ENCODE results near the gene DNAAF9. TPM values are rescaled to one million over a fixed set of nuclear protein-coding genes. Genes with fewer than 3 reads are reported as not detected.

Gene DNAAF9
- total RNA-seq, 1 donor from 2014 or later, result 4.5 TPM

GRCh38 chr20:3378138-3378537 is 29.3 kb downstream of the DNAAF9 start:
- H3K36me3 Mint-ChIP-seq (ENCODE audit: low read depth), result peaks cover 47% of the 10 kb centered on the region
- POLR2A ChIA-PET, result no interaction called here
- CTCF ChIA-PET, result no interaction called here

GRCh38 chr20:3377644-3378043 is 29.8 kb downstream of the DNAAF9 start:
- intact Hi-C loops (cut with micrococcal nuclease), result no loop called here
- TF ChIP-seq CTCF (IDR thresholded peaks at IDR 0.05), result no peak
- ATAC-seq (ENCODE audit: low read depth) (no peak), DNase-seq (no peak)
- ChIA-PET POLR2A (no interaction called here), CTCF (no interaction called here)
- Mint-ChIP-seq H3K4me1 (no peaks in the 10 kb centered on the region), H3K27ac (no peak overlapping the region), H3K36me3 (ENCODE audit: low read depth) (peaks cover 49% of the 10 kb centered on the region), H3K9me3 (no peaks in the 10 kb centered on the region), H3K4me3 (no peak overlapping the region), H3K27me3 (no peaks in the 10 kb centered on the region)

More at GRCh38 chr20:3378138-3378537, 29.3 kb downstream of the DNAAF9 start:
- intact Hi-C loops (cut with micrococcal nuclease), result no loop called here
- ATAC-seq (ENCODE audit: low read depth), result no peak
- Mint-ChIP-seq H3K9me3 (no peaks in the 10 kb centered on the region), H3K4me1 (no peaks in the 10 kb centered on the region), H3K4me3 (no peak overlapping the region), H3K27ac (no peak overlapping the region), H3K27me3 (no peaks in the 10 kb centered on the region)
- no peak for TF ChIP-seq CTCF (IDR thresholded peaks at IDR 0.05)
- no peak for DNase-seq

GRCh38 chr20:3374296-3374695 is 33.2 kb downstream of the DNAAF9 start:
- ChIA-PET POLR2A (no interaction called here), CTCF (no interaction called here)
- DNase-seq (no peak), ATAC-seq (ENCODE audit: low read depth) (no peak)
- Mint-ChIP-seq H3K9me3 (no peaks in the 10 kb centered on the region), H3K36me3 (ENCODE audit: low read depth) (peaks cover 64% of the 10 kb centered on the region), H3K27me3 (no peaks in the 10 kb centered on the region), H3K4me3 (no peak overlapping the region), H3K4me1 (no peaks in the 10 kb centered on the region), H3K27ac (no peak overlapping the region)
- intact Hi-C loops (cut with micrococcal nuclease), result no loop called here
- TF ChIP-seq CTCF (IDR thresholded peaks at IDR 0.05), result no peak

GRCh38 chr20:3371754-3372153 is 35.7 kb downstream of the DNAAF9 start:
- Mint-ChIP-seq H3K36me3 (ENCODE audit: low read depth) (peaks cover 58% of the 10 kb centered on the region), H3K27me3 (no peaks in the 10 kb centered on the region), H3K4me1 (no peaks in the 10 kb centered on the region), H3K9me3 (no peaks in the 10 kb centered on the region), H3K27ac (no peak overlapping the region), H3K4me3 (no peak overlapping the region)
- intact Hi-C loops (cut with micrococcal nuclease), result no loop called here
- ATAC-seq (ENCODE audit: low read depth) (no peak), DNase-seq (no peak)
- ChIA-PET POLR2A (no interaction called here), CTCF (interaction anchor here (0.7 kb wide), 1 partner anchor 55 kb away, joined by 3 read pairs; no protein-coding TSS in a partner anchor)
- no peak for TF ChIP-seq CTCF (IDR thresholded peaks at IDR 0.05)

- no peaks in the 10 kb centered on the region for H3K9me3 Mint-ChIP-seq
- DNase-seq (no peak), ATAC-seq (ENCODE audit: low read depth) (no peak)
- peaks cover 19% of the 10 kb centered on the region for H3K36me3 Mint-ChIP-seq (ENCODE audit: low read depth)
- H3K27me3 Mint-ChIP-seq, result no peaks in the 10 kb centered on the region
- ChIA-PET POLR2A (no interaction called here), CTCF (no interaction called here)
- no peak for TF ChIP-seq CTCF (IDR thresholded peaks at IDR 0.05)
- no peak overlapping the region for H3K4me3 Mint-ChIP-seq
- H3K27ac Mint-ChIP-seq, result no peak overlapping the region
- intact Hi-C loops (cut with micrococcal nuclease), result no loop called here
- H3K4me1 Mint-ChIP-seq, result no peaks in the 10 kb centered on the region
Observed at GRCh38 chr20:3367089-3367488, 40.4 kb downstream of the DNAAF9 start.

Measured in activated B cell treated with CpG ODN at 0.5 μM for 24 hours (primary cell).